ENCODE results near the gene TPRN. TPM values are rescaled to one million over a fixed set of nuclear protein-coding genes. Genes with fewer than 3 reads are reported as not detected.

The TPRN gene
- total RNA-seq, 1 experiment from 2014 or later, result 20.3 TPM

- peaks cover 55% of the 10 kb centered on the region for H3K27me3 Mint-ChIP-seq (ENCODE audit: unreplicated experiment)
- peaks cover 14% of the 10 kb centered on the region for H3K4me1 Mint-ChIP-seq (ENCODE audit: low read depth, unreplicated experiment)
- no peak for DNase-seq
- no peak overlapping the region for H3K4me3 Mint-ChIP-seq (ENCODE audit: low read depth, unreplicated experiment)
- no TSS peak for BruUV-seq (replicated peaks)
- peaks cover 5% of the 10 kb centered on the region for H3K36me3 Mint-ChIP-seq (ENCODE audit: insufficient read depth, unreplicated experiment)
- CTCF ChIA-PET, result no interaction called here
- no peaks in the 10 kb centered on the region for H3K9me3 Mint-ChIP-seq (ENCODE audit: low read depth, unreplicated experiment)
- intact Hi-C loops (cut with micrococcal nuclease; ENCODE audit: unreplicated experiment), result no loop called here
- no peak for TF ChIP-seq CTCF (IDR thresholded peaks at IDR 0.05; ENCODE audit: unreplicated experiment)
- no peak overlapping the region for H3K27ac Mint-ChIP-seq (ENCODE audit: unreplicated experiment)
Measured at GRCh38 chr9:137158625-137159024, 41.9 kb downstream of the TPRN start.

GRCh38 chr9:137157618-137158415 is 42.7 kb downstream of the TPRN start:
- BruUV-seq (replicated peaks), result no TSS peak
- peaks cover 5% of the 10 kb centered on the region for H3K36me3 Mint-ChIP-seq (ENCODE audit: insufficient read depth, unreplicated experiment)
- intact Hi-C loops (cut with micrococcal nuclease; ENCODE audit: unreplicated experiment), result no loop called here
- CTCF ChIA-PET, result no interaction called here
- no peak overlapping the region for H3K27ac Mint-ChIP-seq (ENCODE audit: unreplicated experiment)
- H3K4me1 Mint-ChIP-seq (ENCODE audit: low read depth, unreplicated experiment), result peaks cover 14% of the 10 kb centered on the region
- H3K4me3 Mint-ChIP-seq (ENCODE audit: low read depth, unreplicated experiment), result no peak overlapping the region
- DNase-seq, result no peak
- TF ChIP-seq CTCF (IDR thresholded peaks at IDR 0.05; ENCODE audit: unreplicated experiment), result no peak
- H3K9me3 Mint-ChIP-seq (ENCODE audit: low read depth, unreplicated experiment), result no peaks in the 10 kb centered on the region
- peaks cover 47% of the 10 kb centered on the region for H3K27me3 Mint-ChIP-seq (ENCODE audit: unreplicated experiment)

- Mint-ChIP-seq H3K36me3 (ENCODE audit: insufficient read depth, unreplicated experiment) (peaks cover 5% of the 10 kb centered on the region), H3K4me3 (ENCODE audit: low read depth, unreplicated experiment) (no peak overlapping the region), H3K27ac (ENCODE audit: unreplicated experiment) (no peak overlapping the region), H3K9me3 (ENCODE audit: low read depth, unreplicated experiment) (no peaks in the 10 kb centered on the region), H3K27me3 (ENCODE audit: unreplicated experiment) (peaks cover 44% of the 10 kb centered on the region), H3K4me1 (ENCODE audit: low read depth, unreplicated experiment) (peaks cover 14% of the 10 kb centered on the region)
- no TSS peak for BruUV-seq (replicated peaks)
- no peak for TF ChIP-seq CTCF (IDR thresholded peaks at IDR 0.05; ENCODE audit: unreplicated experiment)
- no peak for DNase-seq
- intact Hi-C loops (cut with micrococcal nuclease; ENCODE audit: unreplicated experiment), result no loop called here
- CTCF ChIA-PET, result interaction anchor here (0.6 to 0.7 kb wide), 2 partner anchors 28 to 434 kb away, joined by 3 to 5 read pairs; no protein-coding TSS in a partner anchor
Measured at GRCh38 chr9:137156567-137157375, 43.8 kb downstream of the TPRN start.

DNA sequence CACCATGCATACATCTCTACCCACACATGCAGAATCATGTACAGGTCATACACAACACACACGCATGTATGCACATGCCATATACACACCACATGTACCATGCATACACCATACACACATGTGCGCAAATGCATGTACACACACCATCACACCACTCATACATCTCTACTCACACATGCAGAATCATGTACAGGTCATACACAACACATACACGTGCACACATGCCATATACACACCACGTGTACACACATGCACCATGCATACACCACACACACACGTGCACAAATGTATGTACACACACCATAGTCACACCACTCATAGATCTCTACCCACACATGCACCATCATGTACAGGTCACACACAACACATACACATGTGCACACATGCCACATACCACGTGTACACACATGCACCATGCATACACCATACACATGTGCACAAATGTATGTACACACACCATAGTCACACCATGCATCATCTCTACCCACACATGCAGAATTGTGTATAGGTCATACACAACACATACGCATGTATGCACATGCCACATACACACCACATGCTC is 47.6 kb downstream of the TPRN start:
- CTCF ChIA-PET, result no interaction called here
- intact Hi-C loops (cut with micrococcal nuclease; ENCODE audit: unreplicated experiment), result no loop called here

More for the DNA sequence above, 47.6 kb downstream of the TPRN start:
- TF ChIP-seq CTCF (IDR thresholded peaks at IDR 0.05; ENCODE audit: unreplicated experiment), result no peak
- Mint-ChIP-seq H3K9me3 (ENCODE audit: low read depth, unreplicated experiment) (peaks cover 2% of the 10 kb centered on the region), H3K36me3 (ENCODE audit: insufficient read depth, unreplicated experiment) (peaks cover 6% of the 10 kb centered on the region), H3K4me1 (ENCODE audit: low read depth, unreplicated experiment) (no peaks in the 10 kb centered on the region), H3K4me3 (ENCODE audit: low read depth, unreplicated experiment) (no peak overlapping the region), H3K27ac (ENCODE audit: unreplicated experiment) (no peak overlapping the region), H3K27me3 (ENCODE audit: unreplicated experiment) (peaks cover 17% of the 10 kb centered on the region)
- no TSS peak for BruUV-seq (replicated peaks)
- no peak for DNase-seq
